Mucosa of descending colon (tissue), 3 donors: ENCODE measurements around the gene LYST. TPM values are rescaled to one million over a fixed set of nuclear protein-coding genes. Genes with fewer than 3 reads are reported as not detected.
"Not testable (repeated sequence)": the region's sequence is repeated elsewhere in the genome, so short reads cannot be mapped to it uniquely, and the experiment has no call there.

Experiments
- ATAC-seq: fragments of 200-7000 bp; cut with Tn5 transposase; one replicate; pipeline ENCODE4 v1.9.1; 2020; ENCODE audit warnings: mild to moderate bottlenecking, moderate library complexity
- DNase-seq, 3 donors: peaks; one replicate each; pipeline ENCODE4 v3.0.0-alpha.2; 2020
- H3K36me3 ChIP-seq: fragments of 200-600 bp; one replicate; pipeline ENCODE4 v1.8.0; 2021; ENCODE audit warnings: low read depth, mild to moderate bottlenecking
- H3K4me1 ChIP-seq: fragments of 200-600 bp; one replicate; pipeline ENCODE4 v1.8.0; 2021; ENCODE audit warnings: low read depth, mild to moderate bottlenecking
- H3K4me3 ChIP-seq: fragments of 200-600 bp; one replicate; pipeline ENCODE4 v1.8.0; 2021; ENCODE audit warnings: mild to moderate bottlenecking
- H3K9me3 ChIP-seq: fragments of 200-600 bp; one replicate; pipeline ENCODE4 v1.8.0; 2021; ENCODE audit warnings: mild to moderate bottlenecking
- intact Hi-C, 2 donors: fragments of 100-400 bp; cut with DNase I in 1 of 2; cut with micrococcal nuclease in 1 of 2; formaldehyde crosslinking; loops; one replicate each; pipeline versions ENCODE4 v1.11.0 to v1.11.1; 2022; cut with DNase I, micrococcal nuclease
- total RNA-seq, 3 donors: library from RNA; stranded (reverse); fragmentation: NEBNext Ultra II Directional in 2 of 3; extraction: Animal tissue kit (Norgen Biotek cat#: 25700) in 2 of 3; gene quantifications; one replicate each; pipeline versions ENCODE4 v1.2.1 to v1.2.4, GENCODE V29; 2021 to 2023
- TF ChIP-seq, protein P1 (sequence below): fragments of 200-600 bp; IDR thresholded peaks from one replicate; pipeline ENCODE4 v1.8.0; 2022; ENCODE audit warnings: antibody characterized with exemption, mild to moderate bottlenecking
- donor health status: DM: no; HTN: no; CAD: no; lungs with moderate emphysema.
- donor health status: DM: no; HTN: no; CAD: no.
- donor health status: DM: no; HTN: yes; CAD: no.

The LYST gene
- total RNA-seq, 3 donors from 2014 or later: 24.0 to 32.3 (median 26.7) TPM

DNA sequence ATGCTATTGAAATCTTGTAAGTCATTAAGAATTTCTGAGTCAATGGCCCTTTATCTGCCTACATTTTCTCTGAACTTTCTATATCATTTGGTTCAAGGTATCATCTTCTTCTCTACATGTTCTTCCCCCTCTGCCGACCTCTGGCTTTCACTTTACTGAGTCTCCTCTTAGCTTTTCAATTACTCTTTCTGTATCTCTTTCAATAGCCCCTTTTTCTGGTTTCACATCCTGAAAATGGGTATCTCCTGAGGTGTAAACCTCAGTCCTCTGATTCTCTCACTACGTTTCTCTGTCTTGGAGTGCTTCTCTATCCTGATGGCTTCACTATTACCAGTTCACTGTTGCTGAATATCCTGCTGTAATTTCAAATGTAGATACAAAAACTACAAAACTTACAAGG is 98.9 kb downstream of the LYST start:
- no peak overlapping the region for H3K4me3 ChIP-seq
- DNase-seq (no peak), ATAC-seq (no peak)
- H3K36me3 ChIP-seq: no peaks in the 10 kb centered on the region
- H3K9me3 ChIP-seq: no peaks in the 10 kb centered on the region
- intact Hi-C loops: no loop called here
- no peaks in the 10 kb centered on the region for H3K4me1 ChIP-seq
- TF ChIP-seq, protein P1, sequence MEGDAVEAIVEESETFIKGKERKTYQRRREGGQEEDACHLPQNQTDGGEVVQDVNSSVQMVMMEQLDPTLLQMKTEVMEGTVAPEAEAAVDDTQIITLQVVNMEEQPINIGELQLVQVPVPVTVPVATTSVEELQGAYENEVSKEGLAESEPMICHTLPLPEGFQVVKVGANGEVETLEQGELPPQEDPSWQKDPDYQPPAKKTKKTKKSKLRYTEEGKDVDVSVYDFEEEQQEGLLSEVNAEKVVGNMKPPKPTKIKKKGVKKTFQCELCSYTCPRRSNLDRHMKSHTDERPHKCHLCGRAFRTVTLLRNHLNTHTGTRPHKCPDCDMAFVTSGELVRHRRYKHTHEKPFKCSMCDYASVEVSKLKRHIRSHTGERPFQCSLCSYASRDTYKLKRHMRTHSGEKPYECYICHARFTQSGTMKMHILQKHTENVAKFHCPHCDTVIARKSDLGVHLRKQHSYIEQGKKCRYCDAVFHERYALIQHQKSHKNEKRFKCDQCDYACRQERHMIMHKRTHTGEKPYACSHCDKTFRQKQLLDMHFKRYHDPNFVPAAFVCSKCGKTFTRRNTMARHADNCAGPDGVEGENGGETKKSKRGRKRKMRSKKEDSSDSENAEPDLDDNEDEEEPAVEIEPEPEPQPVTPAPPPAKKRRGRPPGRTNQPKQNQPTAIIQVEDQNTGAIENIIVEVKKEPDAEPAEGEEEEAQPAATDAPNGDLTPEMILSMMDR: no peak

DNA sequence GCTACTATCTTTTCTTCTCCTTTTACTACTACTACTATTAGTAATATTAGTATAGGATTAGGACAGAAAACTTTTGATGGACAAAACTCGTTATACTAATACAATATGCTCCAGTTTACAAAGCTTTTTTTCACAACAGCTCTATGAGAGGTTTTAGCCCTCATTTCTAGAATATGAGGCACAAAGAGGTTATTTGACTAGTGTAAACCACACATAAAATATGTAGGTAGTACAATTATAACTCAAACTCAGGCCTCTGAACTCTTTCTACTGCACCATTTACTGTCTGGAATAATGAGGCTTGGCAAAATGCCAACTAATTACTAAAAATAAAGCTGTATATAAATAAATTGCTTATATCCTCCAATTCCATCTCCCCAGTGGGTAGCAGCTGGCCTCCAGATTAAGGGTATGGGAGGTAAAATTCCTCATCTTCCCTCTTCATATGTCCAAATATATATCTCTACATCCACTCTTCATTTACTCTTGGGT is 99.9 kb downstream of the LYST start:
- TF ChIP-seq, protein P1: no peak
- ATAC-seq (no peak), DNase-seq (no peak)
- intact Hi-C loops: no loop called here
- Histone ChIP-seq H3K4me1 (no peaks in the 10 kb centered on the region), H3K36me3 (no peaks in the 10 kb centered on the region), H3K4me3 (no peak overlapping the region), H3K9me3 (no peaks in the 10 kb centered on the region)

DNA sequence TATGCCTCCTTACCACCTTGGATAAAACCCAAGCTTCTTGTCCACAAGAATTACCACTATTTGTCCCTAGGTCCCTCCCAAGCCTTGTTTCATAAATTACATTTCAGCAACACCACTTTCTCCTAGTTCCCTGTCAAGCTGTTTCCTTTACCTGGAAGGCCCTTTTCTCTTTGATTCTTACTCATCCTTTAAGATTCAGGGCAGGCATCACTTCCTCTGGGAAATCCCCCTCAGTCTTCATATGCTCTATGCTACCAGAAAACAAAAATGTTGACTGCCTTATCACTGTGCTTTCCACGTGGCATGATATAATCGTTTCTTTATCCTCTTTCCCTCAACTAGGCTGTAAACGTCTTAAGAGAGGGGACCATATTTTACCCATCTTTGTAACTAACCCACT is 102.7 kb downstream of the LYST start:
- ATAC-seq (no peak), DNase-seq (no peak)
- H3K4me1 ChIP-seq: no peaks in the 10 kb centered on the region
- no peaks in the 10 kb centered on the region for H3K9me3 ChIP-seq
- intact Hi-C loops: no loop called here
- no peaks in the 10 kb centered on the region for H3K36me3 ChIP-seq
- TF ChIP-seq, protein P1: no peak
- H3K4me3 ChIP-seq: no peak overlapping the region

DNA sequence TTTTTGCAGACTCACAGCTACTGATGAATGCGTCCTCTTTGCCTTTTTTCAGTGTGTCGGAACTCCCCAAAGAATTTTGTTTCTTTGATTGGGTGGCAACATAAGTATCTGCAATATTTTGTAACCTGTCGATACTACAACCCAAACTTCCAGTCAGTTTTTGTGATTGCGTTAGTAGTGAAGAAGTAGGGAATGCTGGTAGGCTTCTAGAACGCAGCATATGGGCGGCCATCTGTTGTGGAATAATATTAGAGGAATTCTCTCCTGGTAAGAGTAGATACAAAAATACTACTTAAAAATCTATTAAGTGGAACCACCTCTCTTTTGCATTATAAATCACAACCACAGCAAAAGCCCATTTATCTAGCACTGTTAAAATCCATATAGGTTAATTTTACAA is 107.4 kb downstream of the LYST start:
- TF ChIP-seq, protein P1: no peak
- Histone ChIP-seq H3K9me3 (no peaks in the 10 kb centered on the region), H3K4me1 (no peaks in the 10 kb centered on the region), H3K4me3 (no peak overlapping the region), H3K36me3 (no peaks in the 10 kb centered on the region)
- ATAC-seq: no peak
- no peak for DNase-seq
- intact Hi-C loops: no loop called here

DNA sequence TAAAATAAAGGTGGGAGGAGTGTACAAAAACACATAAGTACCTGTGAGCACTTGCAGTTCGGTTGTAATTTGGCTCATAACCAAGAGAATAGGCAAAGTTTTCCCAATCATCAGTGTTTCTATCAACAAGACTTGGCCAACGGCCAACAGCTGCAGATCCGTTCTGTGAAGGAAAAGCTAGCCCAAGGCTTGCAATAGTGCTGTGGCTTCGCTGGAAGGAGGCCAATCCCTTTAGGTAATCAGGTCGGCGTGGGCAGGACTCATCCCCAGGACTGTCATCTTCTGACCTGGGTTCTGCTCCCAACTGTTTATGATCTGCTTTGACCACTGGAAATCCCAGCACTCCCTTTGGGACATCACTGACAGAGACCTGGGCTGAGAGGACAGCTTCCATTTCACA is 107.8 kb downstream of the LYST start:
- Histone ChIP-seq H3K9me3 (no peaks in the 10 kb centered on the region), H3K36me3 (no peaks in the 10 kb centered on the region), H3K4me3 (no peak overlapping the region), H3K4me1 (no peaks in the 10 kb centered on the region)
- ATAC-seq: no peak
- no peak for DNase-seq
- TF ChIP-seq, protein P1: no peak
- intact Hi-C loops: no loop called here

DNA sequence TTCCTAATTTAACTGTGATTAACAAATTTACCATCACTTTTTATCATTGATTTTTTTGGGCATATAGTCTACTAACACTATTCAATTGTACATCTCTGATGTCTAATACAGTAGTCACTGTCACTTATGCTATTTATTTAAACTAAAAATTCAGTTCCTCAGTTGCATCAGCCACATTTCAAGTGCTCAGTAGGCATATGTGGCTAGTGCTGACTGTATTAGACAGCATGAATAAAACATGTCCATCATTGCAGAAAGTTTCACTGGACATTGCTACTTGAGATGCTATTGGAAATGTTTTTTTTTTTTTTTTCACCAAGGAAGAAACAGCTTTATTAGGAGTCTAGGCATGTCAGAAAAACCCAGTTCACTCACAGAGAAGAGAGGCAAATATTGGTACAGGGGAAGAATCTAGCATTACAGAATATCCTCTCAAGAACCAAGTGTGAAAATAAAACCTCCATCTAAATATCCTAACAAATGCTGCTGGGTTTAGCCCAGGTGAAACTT is 109.1 kb downstream of the LYST start:
- no peaks in the 10 kb centered on the region for H3K9me3 ChIP-seq
- intact Hi-C loops: no loop called here
- TF ChIP-seq, protein P1: no peak
- H3K4me3 ChIP-seq: no peak overlapping the region
- DNase-seq (no peak), ATAC-seq (no peak)
- H3K36me3 ChIP-seq: no peaks in the 10 kb centered on the region
- H3K4me1 ChIP-seq: no peaks in the 10 kb centered on the region

DNA sequence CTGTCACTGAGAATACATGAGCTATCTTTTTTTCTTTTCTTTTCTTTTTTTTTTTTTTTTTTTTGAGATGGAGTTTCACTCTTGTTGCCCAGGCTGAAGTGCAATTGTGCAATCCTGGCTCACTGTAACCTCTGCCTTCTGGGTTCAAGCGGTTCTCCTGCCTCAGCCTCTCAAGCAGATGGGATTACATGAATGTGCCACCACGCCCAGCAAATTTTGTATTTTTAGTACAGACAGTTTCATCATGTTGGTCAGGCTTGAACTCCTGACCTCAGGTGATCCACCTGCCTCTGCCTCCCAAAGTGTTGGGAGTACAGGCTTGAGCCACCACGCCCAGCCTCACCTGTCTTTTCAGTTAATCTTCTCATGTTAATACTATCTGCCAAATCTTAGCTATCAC is 112.5 kb downstream of the LYST start:
- ATAC-seq, H3K4me1 ChIP-seq, H3K4me3 ChIP-seq, intact Hi-C loops, H3K36me3 ChIP-seq, H3K9me3 ChIP-seq, DNase-seq: not testable (repeated sequence)
